DND-41 (cell line): ENCODE results near the gene MMP28.
A peak's percentile ranks its signal among the peaks of the same experiment; 100 is the strongest.

ENCODE experiments used
- ATAC-seq: fragments of 200-7000 bp; cut with Tn5 transposase; 3 replicates; pipeline ENCODE4 v1.9.1; 2021; ENCODE audit warnings: low read depth; ENCODE audit not compliant: insufficient read depth
- DNase-seq: peaks from one replicate; pipeline ENCODE4 v3.0.0-alpha.2; 2020
- H2AFZ ChIP-seq: 2 replicates; pipeline ENCODE4 v1.6.0; 2012; ENCODE audit warnings: low read depth, low read length
- H3K27ac ChIP-seq: 2 replicates; pipeline ENCODE4 v1.5.1; 2012; ENCODE audit warnings: low read length, inconsistent platforms
- H3K27me3 ChIP-seq: fragments of 200-600 bp; sonication (generic); 2 replicates; pipeline ENCODE4 v1.6.0; 2012; ENCODE audit warnings: low read length, mild to moderate bottlenecking, inconsistent platforms; ENCODE audit not compliant: insufficient read depth, poor library complexity
- H3K36me3 ChIP-seq: 2 replicates; pipeline ENCODE4 v1.5.1; 2012; ENCODE audit warnings: low read length, inconsistent platforms; ENCODE audit not compliant: insufficient read depth
- H3K4me1 ChIP-seq: 2 replicates; pipeline ENCODE4 v1.5.1; 2012; ENCODE audit warnings: mild to moderate bottlenecking, low read length; ENCODE audit not compliant: insufficient read depth
- H3K4me2 ChIP-seq: 2 replicates; pipeline ENCODE4 v1.6.0; 2012; ENCODE audit warnings: mild to moderate bottlenecking, moderate library complexity, low read length, inconsistent platforms; ENCODE audit not compliant: insufficient read depth
- H3K4me3 ChIP-seq, 2 experiments: fragments of 200-600 bp in 1 of 2; shearing (Covaris generic) in 1 of 2; 2 replicates each; pipeline ENCODE4 v1.5.1; 2012 to 2016; ENCODE audit warnings: inconsistent platforms in 2 of 2, low read length in 2 of 2, mild to moderate bottlenecking in 2 of 2, low read depth in 1 of 2, moderate library complexity in 1 of 2
- H3K79me2 ChIP-seq: 2 replicates; pipeline ENCODE4 v1.6.0; 2012; ENCODE audit warnings: low read length, inconsistent platforms; ENCODE audit not compliant: insufficient read depth
- H3K9ac ChIP-seq: 2 replicates; pipeline ENCODE4 v1.6.0; 2012; ENCODE audit warnings: low read depth, mild to moderate bottlenecking, inconsistent platforms, low read length, moderate library complexity
- H3K9me3 ChIP-seq: 2 replicates; pipeline ENCODE4 v1.5.1; 2012; ENCODE audit warnings: low read length, moderate library complexity, mild to moderate bottlenecking, inconsistent platforms; ENCODE audit not compliant: insufficient read depth, severe bottlenecking
- H4K20me1 ChIP-seq: 2 replicates; pipeline ENCODE4 v1.6.0; 2012; ENCODE audit warnings: low read length; ENCODE audit not compliant: insufficient read depth
- CTCF ChIP-seq: IDR thresholded peaks from 2 replicates; pipeline ENCODE4 v1.5.1; 2012; ENCODE audit warnings: borderline replicate concordance, low read length, moderate library complexity, mild to moderate bottlenecking; ENCODE audit not compliant: poor library complexity, severe bottlenecking; ENCODE audit errors: extremely low read depth
- EZH2 ChIP-seq: IDR thresholded peaks from 3 replicates; pipeline ENCODE4 v1.6.1; 2012; ENCODE audit warnings: borderline replicate concordance, low read depth, mild to moderate bottlenecking, moderate library complexity, low read length, inconsistent platforms; ENCODE audit not compliant: severe bottlenecking

The MMP28 gene

GRCh38 chr17:35769895-35770486 lies 25.4 kb downstream of the MMP28 start:
- no peaks in the 10 kb centered on the region for H3K79me2 ChIP-seq
- H3K36me3 ChIP-seq, result no peaks in the 10 kb centered on the region
- H4K20me1 ChIP-seq, result peaks cover 3% of the 10 kb centered on the region; the same call in 1 of the 2 replicates
- H2AFZ ChIP-seq, result no peak overlapping the region
- no peak overlapping the region for H3K4me2 ChIP-seq
- ATAC-seq (no peak), DNase-seq (no peak)
- TF ChIP-seq EZH2 (no peak), CTCF (peak; percentile 49)
- H3K9ac ChIP-seq, result no peak overlapping the region
- H3K9me3 ChIP-seq, result no peaks in the 10 kb centered on the region
- peaks cover 5% of the 10 kb centered on the region for H3K4me1 ChIP-seq
- no peak overlapping the region for H3K27ac ChIP-seq
- no peaks in the 10 kb centered on the region for H3K27me3 ChIP-seq
- H3K4me3 ChIP-seq, result no peak overlapping the region

GRCh38 chr17:35768797-35769196 lies 26.6 kb downstream of the MMP28 start:
- DNase-seq (no peak), ATAC-seq (no peak)
- no peak overlapping the region for H3K27ac ChIP-seq
- H3K27me3 ChIP-seq, result no peaks in the 10 kb centered on the region
- peaks cover 3% of the 10 kb centered on the region; the same call in 1 of the 2 replicates for H4K20me1 ChIP-seq
- H3K4me2 ChIP-seq, result no peak overlapping the region
- H3K9ac ChIP-seq, result no peak overlapping the region
- H2AFZ ChIP-seq, result no peak overlapping the region
- H3K4me1 ChIP-seq, result peaks cover 17% of the 10 kb centered on the region
- no peak for TF ChIP-seq EZH2
- H3K79me2 ChIP-seq, result no peaks in the 10 kb centered on the region
- H3K9me3 ChIP-seq, result no peaks in the 10 kb centered on the region
- H3K4me3 ChIP-seq, result no peak overlapping the region
- no peaks in the 10 kb centered on the region for H3K36me3 ChIP-seq

- DNase-seq, result peak; percentile 37
- Histone ChIP-seq H3K4me2 (no peak overlapping the region), H3K79me2 (no peaks in the 10 kb centered on the region), H3K36me3 (no peaks in the 10 kb centered on the region), H3K9ac (no peak overlapping the region), H3K9me3 (no peaks in the 10 kb centered on the region), H4K20me1 (peaks cover 3% of the 10 kb centered on the region; the same call in 1 of the 2 replicates), H3K4me1 (peaks cover 22% of the 10 kb centered on the region), H2AFZ (no peak overlapping the region), H3K4me3 (no peak overlapping the region), H3K27me3 (no peaks in the 10 kb centered on the region), H3K27ac (no peak overlapping the region)
- TF ChIP-seq CTCF, result peak; percentile 64
- TF ChIP-seq EZH2, result no peak
- ATAC-seq, result no peak
Observed at GRCh38 chr17:35766903-35767510, 28.4 kb downstream of the MMP28 start.

- no peak for DNase-seq
- no peak overlapping the region for H3K9ac ChIP-seq
- no peak for TF ChIP-seq EZH2
- no peaks in the 10 kb centered on the region for H3K79me2 ChIP-seq
- H3K27ac ChIP-seq, result no peak overlapping the region
- no peak overlapping the region for H2AFZ ChIP-seq
- no peak overlapping the region for H3K4me2 ChIP-seq
- peaks cover 22% of the 10 kb centered on the region for H3K4me1 ChIP-seq
- H4K20me1 ChIP-seq, result peaks cover 3% of the 10 kb centered on the region; the same call in 1 of the 2 replicates
- H3K9me3 ChIP-seq, result no peaks in the 10 kb centered on the region
- H3K4me3 ChIP-seq, result no peak overlapping the region
- no peaks in the 10 kb centered on the region for H3K36me3 ChIP-seq
- ATAC-seq, result no peak
- no peaks in the 10 kb centered on the region for H3K27me3 ChIP-seq
Observed at GRCh38 chr17:35766489-35766877, 29.0 kb downstream of the MMP28 start.
